Panc1 (cell line): ENCODE results near the gene DDIAS. TPM values are rescaled to one million over a fixed set of nuclear protein-coding genes. Genes with fewer than 3 reads are reported as not detected.

Experiments used
- ATAC-seq: fragments of 200-7000 bp; cut with Tn5 transposase; 2 replicates; pipeline ENCODE4 v1.9.1; 2020; ENCODE audit warnings: mild to moderate bottlenecking, moderate library complexity
- BruUV-seq: library from RNA; stranded (reverse); fragments of 400-500 nt; replicated peaks from 2 replicates; lab custom pipeline; 2021; lab: Mats Ljungman, UMichigan
- CTCF ChIA-PET: fragments of 300-600 bp; sonication (Branson Sonifier 250); formaldehyde crosslinking; loops from one replicate; lab custom pipeline; 2022; ENCODE audit warnings: antibody characterized with exemption; lab: Charles Lee
- POLR2A ChIA-PET: fragments of 300-600 bp; sonication (Branson Sonifier 250); formaldehyde crosslinking; loops from one replicate; lab custom pipeline; 2022; ENCODE audit warnings: antibody characterized with exemption; lab: Charles Lee
- DNase-seq: peaks from one replicate; pipeline ENCODE4 v3.0.0-alpha.2; 2010; ENCODE audit warnings: low read depth, low spot score
- H3K27ac ChIP-seq: 2 replicates; pipeline ENCODE4 v1.5.1; 2011; ENCODE audit warnings: mild to moderate bottlenecking, low read length, inconsistent platforms
- H3K27me3 ChIP-seq: fragments of 200-500 bp; sonication (Bioruptor generic); 2 replicates; pipeline ENCODE4 v1.6.0; 2014; ENCODE audit warnings: low read length, inconsistent platforms; ENCODE audit not compliant: control insufficient read depth, insufficient read depth
- H3K36me3 ChIP-seq: fragments of 200-500 bp; sonication (Bioruptor generic); 2 replicates; pipeline ENCODE4 v1.5.1; 2014; ENCODE audit warnings: inconsistent platforms, mild to moderate bottlenecking, low read length, moderate library complexity; ENCODE audit not compliant: control insufficient read depth, insufficient read depth
- H3K4me1 ChIP-seq: 2 replicates; pipeline ENCODE4 v1.5.1; 2011; ENCODE audit warnings: inconsistent platforms, mild to moderate bottlenecking, low read length, moderate library complexity; ENCODE audit not compliant: control insufficient read depth, insufficient read depth
- H3K4me3 ChIP-seq, 2 experiments: 2 replicates each; pipeline ENCODE4 v1.5.1; 2011 to 2012; ENCODE audit warnings: low read depth in 2 of 2, low read length in 2 of 2, mild to moderate bottlenecking in 2 of 2, inconsistent platforms in 1 of 2, moderate library complexity in 1 of 2
- H3K9me3 ChIP-seq: fragments of 200-500 bp; sonication (Bioruptor generic); 2 replicates; pipeline ENCODE4 v1.5.1; 2014; ENCODE audit warnings: low read depth, mild to moderate bottlenecking, inconsistent platforms, low read length, moderate library complexity; ENCODE audit not compliant: control insufficient read depth, insufficient read depth
- CTCF ChIP-seq: fragments of 450-650 bp; IDR thresholded peaks from 2 replicates; pipeline ENCODE4 v1.5.1; 2017; ENCODE audit warnings: mild to moderate bottlenecking
- POLR2AphosphoS5 ChIP-seq: IDR thresholded peaks from 2 replicates; pipeline ENCODE4 v1.6.1; 2012; ENCODE audit warnings: mild to moderate bottlenecking, low read depth, low read length, moderate library complexity
- REST ChIP-seq, 2 experiments: IDR thresholded peaks; 2 replicates each; pipeline ENCODE4 v1.6.1; 2011 to 2012; ENCODE audit warnings: low read depth in 2 of 2, control low read depth in 1 of 2, low read length in 1 of 2, mild to moderate bottlenecking in 1 of 2, moderate library complexity in 1 of 2; ENCODE audit not compliant: insufficient read depth in 1 of 2
- SIN3A ChIP-seq: IDR thresholded peaks from 2 replicates; pipeline ENCODE4 v1.6.1; 2012; ENCODE audit warnings: low read depth, mild to moderate bottlenecking, low read length, moderate library complexity, borderline replicate concordance; ENCODE audit not compliant: insufficient read depth
- TCF7L2 ChIP-seq: IDR thresholded peaks from 2 replicates; pipeline ENCODE4 v1.6.1; 2011; ENCODE audit warnings: mild to moderate bottlenecking, low read depth, low read length, inconsistent platforms
- in situ Hi-C: cut with HindIII; loops from 2 replicates; pipeline ENCODE4 v1.10.0; 2016; ENCODE audit warnings: low sequenced_read_pairs, low pct_unique_long_range_greater_than_20kb
- intact Hi-C: fragments of 100-400 bp; cut with micrococcal nuclease; formaldehyde crosslinking; loops from one replicate; pipeline ENCODE4 v1.10.0; 2022; ENCODE audit not compliant: unreplicated experiment
- total RNA-seq: library from RNA; stranded (reverse); gene quantifications from one replicate; pipeline ENCODE4 v1.2.1, GENCODE V29; 2021; ENCODE audit not compliant: unreplicated experiment

The DDIAS gene
- total RNA-seq, 1 experiment from 2014 or later: 22.9 TPM

- Histone ChIP-seq H3K27ac (no peak overlapping the region), H3K4me1 (peaks cover 7% of the 10 kb centered on the region; the same call in 1 of the 2 replicates), H3K27me3 (no peaks in the 10 kb centered on the region), H3K4me3 (no peak overlapping the region), H3K36me3 (no peaks in the 10 kb centered on the region), H3K9me3 (no peaks in the 10 kb centered on the region)
- ATAC-seq (no peak), DNase-seq (no peak)
- ChIA-PET CTCF (no interaction called here), POLR2A (no interaction called here)
- intact Hi-C loops: no loop called here
- no TSS peak for BruUV-seq
- TF ChIP-seq SIN3A (no peak), TCF7L2 (no peak), POLR2AphosphoS5 (no peak), CTCF (no peak), REST (IDR thresholded peaks at IDR 0.05; ENCODE audit: insufficient read depth in 1 of 2, low read depth in 2 of 2, low read length in 1 of 2) (no peak)
- in situ Hi-C loops: no loop called here
Measured at GRCh38 chr11:82872377-82873150, 29.0 kb upstream of the DDIAS start.

- no peak overlapping the region for H3K4me3 ChIP-seq
- DNase-seq (no peak), ATAC-seq (no peak)
- intact Hi-C loops (no loop called here), in situ Hi-C loops (no loop called here)
- no peaks in the 10 kb centered on the region for H3K9me3 ChIP-seq
- H3K4me1 ChIP-seq: no peaks in the 10 kb centered on the region
- no peaks in the 10 kb centered on the region for H3K36me3 ChIP-seq
- BruUV-seq: no TSS peak
- no peaks in the 10 kb centered on the region for H3K27me3 ChIP-seq
- ChIA-PET CTCF (no interaction called here), POLR2A (no interaction called here)
- no peak for TF ChIP-seq SIN3A
- no peak for TF ChIP-seq REST (IDR thresholded peaks at IDR 0.05; ENCODE audit: insufficient read depth in 1 of 2, low read depth in 2 of 2, low read length in 1 of 2)
- no peak for TF ChIP-seq POLR2AphosphoS5
- TF ChIP-seq TCF7L2: no peak
- no peak for TF ChIP-seq CTCF
- H3K27ac ChIP-seq: no peak overlapping the region
Measured at GRCh38 chr11:82873919-82874333, 27.6 kb upstream of the DDIAS start.
